Trophoblast cell (in vitro differentiated cells and primary cell): Measurements from ENCODE around the gene CLASP1.
"Not testable (repeated sequence)": the region's sequence is repeated elsewhere in the genome, so short reads cannot be mapped to it uniquely, and the experiment has no call there.

Experiments
- DNase-seq, 2 donors: peaks; one replicate each; pipeline ENCODE4 v3.0.0-alpha.2; 2016
- H2AFZ ChIP-seq: 2 replicates; pipeline ENCODE4 v1.6.1; 2013; ENCODE audit warnings: low read length, moderate library complexity, mild to moderate bottlenecking; ENCODE audit not compliant: insufficient read depth, poor library complexity
- H2AK5ac ChIP-seq: 2 replicates; pipeline ENCODE4 v1.6.1; 2013; ENCODE audit warnings: mild to moderate bottlenecking, low read length
- H2BK120ac ChIP-seq: 2 replicates; pipeline ENCODE4 v1.6.1; 2013; ENCODE audit warnings: low read length, mild to moderate bottlenecking, moderate library complexity; ENCODE audit not compliant: insufficient read depth, poor library complexity
- H2BK12ac ChIP-seq: 2 replicates; pipeline ENCODE4 v1.6.1; 2013; ENCODE audit warnings: mild to moderate bottlenecking, low read length, moderate library complexity
- H2BK5ac ChIP-seq: 2 replicates; pipeline ENCODE4 v1.6.1; 2013; ENCODE audit warnings: low read length, low read depth, moderate library complexity, mild to moderate bottlenecking; ENCODE audit not compliant: poor library complexity
- H3K14ac ChIP-seq: 2 replicates; pipeline ENCODE4 v1.6.1; 2013; ENCODE audit warnings: mild to moderate bottlenecking, low read length
- H3K18ac ChIP-seq: 2 replicates; pipeline ENCODE4 v1.6.1; 2013; ENCODE audit warnings: mild to moderate bottlenecking, low read length
- H3K23ac ChIP-seq: 2 replicates; pipeline ENCODE4 v1.6.1; 2013; ENCODE audit warnings: low read length
- H3K27ac ChIP-seq: 2 replicates; pipeline ENCODE4 v1.5.1; 2013; ENCODE audit warnings: low read depth, mild to moderate bottlenecking, inconsistent platforms, low read length, moderate library complexity
- H3K27me3 ChIP-seq: 2 replicates; pipeline ENCODE4 v1.6.1; 2013; ENCODE audit warnings: inconsistent platforms, mild to moderate bottlenecking, low read length, moderate library complexity; ENCODE audit not compliant: insufficient read depth
- H3K36me3 ChIP-seq, 2 experiments: 1 replicate in 1 of 2; 2 replicates in 1 of 2; pipeline ENCODE4 v1.6.1; 2013; ENCODE audit warnings: low read length in 2 of 2, mild to moderate bottlenecking in 2 of 2, moderate library complexity in 1 of 2; ENCODE audit not compliant: insufficient read depth in 2 of 2, control insufficient read depth in 1 of 2
- H3K4ac ChIP-seq: 2 replicates; pipeline ENCODE4 v1.6.1; 2013; ENCODE audit warnings: low read depth, mild to moderate bottlenecking, low read length, moderate library complexity
- H3K4me1 ChIP-seq, 2 experiments: 1 replicate in 1 of 2; 2 replicates in 1 of 2; pipeline ENCODE4 v1.6.1; 2013; ENCODE audit warnings: low read length in 2 of 2, mild to moderate bottlenecking in 2 of 2, moderate library complexity in 1 of 2; ENCODE audit not compliant: insufficient read depth in 2 of 2, control insufficient read depth in 1 of 2
- H3K4me2 ChIP-seq: 2 replicates; pipeline ENCODE4 v1.6.1; 2013; ENCODE audit warnings: inconsistent platforms, mild to moderate bottlenecking, low read length, moderate library complexity
- H3K4me3 ChIP-seq: 2 replicates; pipeline ENCODE4 v1.5.1; 2013; ENCODE audit warnings: mild to moderate bottlenecking, low read depth, low read length, inconsistent platforms
- H3K79me1 ChIP-seq: one replicate; pipeline ENCODE4 v1.6.1; 2013; ENCODE audit warnings: low read length
- H3K79me2 ChIP-seq: 2 replicates; pipeline ENCODE4 v1.6.1; 2013; ENCODE audit warnings: low read length, mild to moderate bottlenecking; ENCODE audit not compliant: control insufficient read depth, insufficient read depth, poor library complexity
- H3K9ac ChIP-seq: 2 replicates; pipeline ENCODE4 v1.6.1; 2013; ENCODE audit warnings: mild to moderate bottlenecking, low read length
- H3K9me3 ChIP-seq: 2 replicates; pipeline ENCODE4 v1.6.1; 2013; ENCODE audit warnings: low read depth, mild to moderate bottlenecking, control low read depth, inconsistent platforms, low read length; ENCODE audit not compliant: insufficient read depth
- H4K12ac ChIP-seq: 2 replicates; pipeline ENCODE4 v1.6.1; 2013; ENCODE audit warnings: low read depth, mild to moderate bottlenecking, low read length, moderate library complexity
- H4K8ac ChIP-seq: 2 replicates; pipeline ENCODE4 v1.6.1; 2013; ENCODE audit warnings: low read depth, mild to moderate bottlenecking, low read length, moderate library complexity
- H4K91ac ChIP-seq: one replicate; pipeline ENCODE4 v1.6.1; 2013; ENCODE audit warnings: low read depth, mild to moderate bottlenecking, low read length, moderate library complexity
- WGBS: extraction: QIAGEN DNeasy Blood & Tissue Kit; methylation state at CpG from one replicate; pipeline ENCODE4 v1.1.7; 2013; ENCODE audit warnings: missing lambda C conversion rate; ENCODE audit not compliant: insufficient read length, insufficient coverage; ENCODE audit errors: extremely low coverage; 5-methylcytosine and 5-hydroxymethylcytosine counted together

CLASP1 gene

GRCh38 chr2:121640380-121641316 lies 8.6 kb downstream of the CLASP1 start:
- Histone ChIP-seq H3K4me1 (no peaks in the 10 kb centered on the region), H3K27me3 (no peaks in the 10 kb centered on the region), H3K27ac (no peak overlapping the region), H2BK12ac (no peak overlapping the region), H3K18ac (no peak overlapping the region), H3K4ac (no peak overlapping the region), H3K23ac (no peak overlapping the region), H3K9ac (no peak overlapping the region), H4K12ac (no peak overlapping the region), H3K14ac (no peak overlapping the region), H3K4me2 (no peak overlapping the region), H4K91ac (no peak overlapping the region), H3K79me2 (peaks cover 9% of the 10 kb centered on the region), H3K4me3 (no peak overlapping the region), H2AFZ (no peak overlapping the region), H3K9me3 (no peaks in the 10 kb centered on the region), H3K36me3 (no peaks in the 10 kb centered on the region), H3K79me1 (no peaks in the 10 kb centered on the region), H2BK5ac (no peak overlapping the region), H2BK120ac (no peak overlapping the region), H4K8ac (no peak overlapping the region), H2AK5ac (no peak overlapping the region)
- no peak for DNase-seq
- no CpG with 5 or more reads among the region's 5 CpGs for WGBS

- WGBS, result no CpG with 5 or more reads among the region's 6 CpGs
- H2AFZ ChIP-seq, H3K14ac ChIP-seq, H2BK120ac ChIP-seq, H3K79me2 ChIP-seq, H3K9me3 ChIP-seq, H4K8ac ChIP-seq, H3K23ac ChIP-seq, H3K4ac ChIP-seq, H3K27me3 ChIP-seq, H3K4me3 ChIP-seq, H4K91ac ChIP-seq, H3K27ac ChIP-seq, H2BK5ac ChIP-seq, H2BK12ac ChIP-seq, DNase-seq, H2AK5ac ChIP-seq, H3K4me1 ChIP-seq, H3K4me2 ChIP-seq, H4K12ac ChIP-seq, H3K79me1 ChIP-seq, H3K18ac ChIP-seq, H3K9ac ChIP-seq, H3K36me3 ChIP-seq: not testable (repeated sequence)
Observed at GRCh38 chr2:121639846-121640245, 9.4 kb downstream of the CLASP1 start.

DNA sequence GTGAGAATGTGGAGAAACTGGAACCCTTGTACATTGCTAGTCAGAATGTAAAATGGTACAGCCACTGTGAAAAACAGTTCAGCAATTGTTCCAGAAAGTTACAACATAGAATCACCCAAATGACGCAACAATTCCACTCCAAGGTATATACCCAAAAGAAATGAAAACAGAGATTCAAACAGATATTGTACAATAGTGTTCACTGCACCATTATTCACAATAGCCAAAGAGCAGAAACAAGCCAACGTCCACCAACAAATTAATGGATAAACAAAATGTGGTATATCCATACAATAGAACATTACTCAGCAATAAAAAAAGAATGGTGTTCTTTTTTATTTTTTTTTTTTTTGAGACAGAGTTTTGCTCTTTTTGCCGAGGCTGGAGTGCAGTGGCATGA lies 10.9 kb downstream of the CLASP1 start:
- Histone ChIP-seq H3K79me2 (peaks cover 4% of the 10 kb centered on the region), H2AFZ (no peak overlapping the region), H3K4me3 (no peak overlapping the region), H3K4ac (no peak overlapping the region), H3K36me3 (no peaks in the 10 kb centered on the region), H4K12ac (no peak overlapping the region), H3K4me2 (no peak overlapping the region), H3K9me3 (no peaks in the 10 kb centered on the region), H3K9ac (no peak overlapping the region), H3K79me1 (no peaks in the 10 kb centered on the region), H2AK5ac (no peak overlapping the region), H3K27ac (no peak overlapping the region), H3K4me1 (no peaks in the 10 kb centered on the region), H2BK5ac (no peak overlapping the region), H4K8ac (no peak overlapping the region), H3K18ac (no peak overlapping the region), H4K91ac (no peak overlapping the region), H3K27me3 (no peaks in the 10 kb centered on the region), H2BK120ac (no peak overlapping the region), H3K23ac (no peak overlapping the region), H3K14ac (no peak overlapping the region), H2BK12ac (no peak overlapping the region)
- no peak for DNase-seq
- no CpG with 5 or more reads among the region's 3 CpGs for WGBS

GRCh38 chr2:121635371-121635770 lies 13.9 kb downstream of the CLASP1 start:
- no peak for DNase-seq
- H2BK5ac ChIP-seq, result no peak overlapping the region
- H4K91ac ChIP-seq, result no peak overlapping the region
- no peaks in the 10 kb centered on the region for H3K79me1 ChIP-seq
- WGBS, result no CpG with 5 or more reads among the region's 1 CpG
- no peak overlapping the region for H4K8ac ChIP-seq
- no peak overlapping the region for H4K12ac ChIP-seq
- no peak overlapping the region for H2BK12ac ChIP-seq
- H3K79me2 ChIP-seq, result peaks cover 2% of the 10 kb centered on the region
- no peak overlapping the region for H3K18ac ChIP-seq
- no peak overlapping the region for H2AFZ ChIP-seq
- H2AK5ac ChIP-seq, result no peak overlapping the region
- H3K4me3 ChIP-seq, result no peak overlapping the region
- H3K4ac ChIP-seq, result no peak overlapping the region
- no peaks in the 10 kb centered on the region for H3K9me3 ChIP-seq
- no peak overlapping the region for H2BK120ac ChIP-seq
- no peak overlapping the region for H3K23ac ChIP-seq
- no peak overlapping the region for H3K14ac ChIP-seq
- no peaks in the 10 kb centered on the region for H3K36me3 ChIP-seq
- no peaks in the 10 kb centered on the region for H3K27me3 ChIP-seq
- H3K4me2 ChIP-seq, result no peak overlapping the region
- H3K4me1 ChIP-seq, result no peaks in the 10 kb centered on the region
- no peak overlapping the region for H3K27ac ChIP-seq
- no peak overlapping the region for H3K9ac ChIP-seq
